ENCODE measurements around the gene TCP11.

TCP11 gene

DNA sequence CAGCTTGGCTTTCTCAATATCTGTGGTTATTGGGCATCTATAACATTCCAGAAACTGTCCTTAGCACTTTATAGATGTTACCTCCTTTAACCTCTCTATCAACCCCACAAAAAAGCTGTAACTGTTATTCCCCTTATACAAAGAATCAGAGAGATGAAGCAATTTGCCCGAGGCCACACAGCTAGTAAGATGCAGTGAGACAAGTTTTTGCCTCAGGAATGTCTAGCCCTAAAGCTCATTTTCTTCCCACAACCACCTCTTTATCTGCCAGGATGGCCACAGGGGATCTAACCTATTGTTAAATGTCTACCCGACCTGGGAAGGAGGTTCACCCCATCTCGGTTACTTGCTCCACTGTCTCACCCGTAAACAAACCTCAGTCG lies 31.9 kb upstream of the TCP11 start:
- DNase-seq (ENCODE audit: low spot score), result no peak

DNA sequence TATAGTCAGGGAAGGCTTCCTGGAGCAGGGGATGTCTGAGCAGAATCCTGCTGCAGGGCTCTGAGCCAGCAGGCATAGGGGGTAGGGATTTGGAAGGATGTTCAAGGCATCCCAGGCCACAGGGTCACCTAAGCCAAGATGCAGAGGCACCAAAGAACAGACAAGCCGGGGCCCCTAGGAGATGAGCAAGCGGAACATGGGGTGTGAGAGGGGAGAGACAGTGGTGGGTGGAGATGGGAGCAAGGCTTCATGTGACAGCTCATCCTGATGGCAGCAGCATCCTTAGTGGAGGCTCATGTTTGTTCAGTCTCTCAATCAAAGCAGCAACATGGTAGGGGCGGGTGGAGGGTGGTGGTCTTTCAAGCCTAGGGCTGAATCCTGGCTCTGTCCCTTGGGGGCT lies 29.8 kb upstream of the TCP11 start:
- DNase-seq (ENCODE audit: low spot score), result no peak

DNA sequence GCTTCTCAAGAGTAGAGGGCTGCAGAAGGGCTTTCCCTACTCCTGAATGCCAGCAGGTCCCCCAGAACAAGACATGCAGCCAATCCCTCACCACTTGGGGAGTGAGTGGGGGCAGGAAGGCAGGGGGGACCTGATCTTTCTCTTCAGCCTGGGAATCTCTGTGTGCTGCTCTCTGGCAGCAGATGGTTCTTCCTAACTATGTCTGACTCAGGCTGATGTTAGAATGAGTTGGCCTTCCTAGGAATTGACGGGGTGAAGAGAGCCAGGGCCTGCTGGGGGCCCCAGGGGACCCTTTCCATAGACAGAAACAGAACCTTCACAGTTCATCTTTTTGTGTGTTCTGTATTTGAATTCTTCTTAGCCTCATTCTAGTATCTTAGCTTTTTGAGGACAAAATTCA lies 29.0 kb upstream of the TCP11 start:
- DNase-seq (ENCODE audit: low spot score), result no peak

DNA sequence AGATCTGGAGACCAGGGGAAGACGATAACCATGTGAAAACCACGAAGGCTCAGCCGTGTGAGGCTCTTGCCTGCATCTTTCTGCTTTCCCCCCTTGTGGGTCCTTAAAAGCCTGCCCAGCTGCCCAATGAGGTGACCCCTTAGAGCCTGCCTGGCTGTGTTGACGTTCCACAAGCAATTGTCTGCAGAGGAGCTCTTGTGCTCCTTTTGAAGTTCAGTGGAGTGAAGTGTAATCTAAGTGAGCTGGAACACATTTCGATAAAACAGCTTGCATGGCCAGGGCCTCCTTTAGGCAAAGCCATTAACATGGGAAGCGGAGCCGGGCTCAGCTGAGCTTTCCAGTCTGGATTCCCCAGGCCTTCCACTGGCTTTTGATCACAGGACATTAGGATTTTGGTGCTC lies 27.3 kb upstream of the TCP11 start:
- DNase-seq (ENCODE audit: low spot score), result no peak

DNA sequence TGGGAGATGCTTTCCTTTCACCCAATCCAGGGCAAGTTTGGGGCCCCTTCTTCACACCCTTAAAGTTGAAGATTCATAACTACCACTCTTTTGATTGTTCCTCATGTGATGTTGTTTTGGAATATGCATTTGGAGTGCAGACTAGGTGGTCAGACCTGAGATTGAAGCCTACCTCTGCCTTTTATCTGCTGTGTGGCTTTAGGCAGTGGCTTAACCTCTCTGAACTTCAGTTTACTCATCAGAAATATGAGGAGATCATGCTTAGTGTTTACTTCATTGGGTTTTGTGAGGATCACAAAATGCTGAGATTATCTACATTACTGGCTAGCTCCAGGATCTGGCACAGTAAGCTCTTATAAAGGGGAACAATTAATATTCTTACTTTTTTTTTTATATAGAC lies 26.4 kb upstream of the TCP11 start:
- DNase-seq (ENCODE audit: low spot score), result no peak

DNA sequence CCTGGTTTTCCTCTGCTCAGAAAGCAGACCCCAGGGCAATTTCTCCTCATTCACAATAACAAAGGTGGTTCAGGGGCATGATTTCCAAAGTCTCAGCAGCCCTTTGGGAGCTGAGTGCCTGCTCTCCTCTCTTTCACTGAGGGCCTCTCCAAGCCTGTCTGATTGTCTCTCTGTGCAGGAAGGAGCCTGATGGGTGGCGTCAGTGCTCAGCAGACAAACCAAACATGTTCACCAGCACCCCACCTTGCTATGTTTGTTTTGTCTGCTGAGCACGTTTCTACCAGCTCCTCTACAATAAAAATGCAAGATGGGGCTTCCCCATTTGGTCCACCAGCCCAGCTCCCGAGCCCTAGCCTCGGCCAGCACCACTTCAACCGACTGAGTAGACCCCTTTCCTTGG lies 25.4 kb upstream of the TCP11 start:
- DNase-seq (ENCODE audit: low spot score), result no peak

DNA sequence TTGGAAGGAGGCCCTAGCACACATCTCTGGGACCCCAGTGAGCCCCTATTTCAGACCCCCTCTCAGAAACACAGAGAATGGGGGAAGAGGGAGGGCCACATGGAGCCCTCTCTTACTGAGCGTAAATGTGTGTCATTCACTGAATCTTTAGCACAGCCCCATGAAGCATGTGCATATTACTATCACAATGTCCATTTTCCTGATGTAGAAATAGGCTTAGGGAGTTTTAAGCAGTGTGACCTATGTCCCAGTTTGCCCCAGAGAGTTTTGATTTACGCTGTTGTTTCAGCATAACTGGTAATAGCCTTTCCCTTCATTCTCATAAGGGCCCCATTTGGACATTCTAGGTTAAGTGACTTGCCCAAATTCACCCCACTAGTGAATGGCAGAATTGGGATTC lies 25.0 kb upstream of the TCP11 start:
- no peak for DNase-seq (ENCODE audit: low spot score)

DNA sequence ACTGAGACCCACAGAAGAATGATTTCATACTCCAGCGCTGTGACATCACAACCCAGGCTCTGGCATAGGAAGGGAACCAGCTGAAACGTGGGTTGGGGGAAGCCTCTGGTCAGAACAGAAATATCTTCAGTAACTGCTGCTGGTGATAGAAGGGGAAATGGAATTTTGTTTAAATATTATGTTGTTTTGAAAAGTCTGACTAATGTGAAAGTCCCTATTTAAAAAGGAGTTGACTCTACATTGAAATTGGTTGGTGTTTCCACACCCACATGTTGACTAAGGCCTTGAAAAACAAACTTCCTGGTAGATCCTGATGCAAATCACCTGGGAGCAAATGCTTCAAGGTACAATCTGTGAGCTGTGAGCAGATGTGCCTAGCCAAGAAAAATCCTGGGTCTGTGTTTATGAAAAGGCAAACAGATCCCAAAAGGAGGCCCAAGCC lies 24.5 kb upstream of the TCP11 start:
- peak; percentile 68 for DNase-seq (ENCODE audit: low spot score)

DNA sequence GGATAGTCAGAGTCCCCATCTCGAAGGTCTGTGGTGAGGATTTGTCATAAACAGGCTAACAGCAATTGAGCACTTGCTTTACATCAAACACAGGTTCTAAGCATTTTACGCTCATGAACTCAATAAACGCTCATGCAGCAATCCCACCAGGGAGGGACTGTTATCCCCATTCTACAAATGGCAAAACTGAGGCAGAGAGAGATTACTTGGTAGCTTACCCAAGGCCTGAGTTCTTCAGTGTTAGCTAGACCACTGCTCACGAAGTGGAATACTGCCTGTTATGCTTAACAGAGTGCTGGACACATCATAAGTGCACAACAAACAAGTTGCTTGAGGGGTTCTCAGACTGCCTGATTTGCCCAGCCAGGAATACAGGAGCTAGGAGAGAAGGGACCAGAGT lies 23.7 kb upstream of the TCP11 start:
- DNase-seq (ENCODE audit: low spot score), result no peak

DNA sequence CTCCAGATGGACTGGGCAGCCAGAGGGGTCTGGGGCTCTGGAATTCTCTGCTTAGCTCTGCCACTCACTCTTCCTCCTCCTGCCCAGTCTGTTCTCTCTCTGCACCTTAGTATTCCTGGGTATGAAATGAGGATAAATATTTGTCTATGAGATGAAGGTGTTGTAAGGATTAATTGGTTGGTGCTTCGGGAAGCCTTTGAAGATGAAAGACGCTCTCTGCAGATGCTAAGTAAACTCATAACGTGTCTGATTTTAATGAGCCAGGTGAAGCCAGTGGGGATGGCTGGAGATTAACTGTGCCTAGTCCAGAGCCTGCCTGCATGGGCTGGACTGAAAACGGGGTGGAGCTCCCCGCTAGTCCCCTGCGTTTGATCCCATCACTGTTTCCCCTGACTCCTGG lies 23.1 kb upstream of the TCP11 start:
- no peak for DNase-seq (ENCODE audit: low spot score)

DNA sequence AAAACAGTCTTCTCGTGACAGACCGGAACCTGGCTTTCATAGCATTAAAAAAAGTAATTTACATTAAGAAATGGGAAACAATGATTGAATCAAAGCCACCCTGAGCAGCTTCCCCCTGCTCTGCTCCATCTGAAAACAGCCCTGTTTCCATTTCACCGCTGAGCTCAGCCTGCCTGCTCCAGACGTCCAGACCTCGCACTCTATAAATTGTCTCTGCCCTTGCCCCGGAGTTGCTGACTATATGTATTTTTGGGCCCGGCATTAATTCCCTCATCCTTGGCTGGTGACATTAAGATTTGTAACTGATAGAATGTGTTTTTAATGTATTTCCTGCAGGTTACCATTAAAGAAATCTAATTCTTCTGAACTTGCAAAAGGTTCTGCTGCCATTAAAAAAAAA lies 22.7 kb upstream of the TCP11 start:
- DNase-seq (ENCODE audit: low spot score), result no peak

DNA sequence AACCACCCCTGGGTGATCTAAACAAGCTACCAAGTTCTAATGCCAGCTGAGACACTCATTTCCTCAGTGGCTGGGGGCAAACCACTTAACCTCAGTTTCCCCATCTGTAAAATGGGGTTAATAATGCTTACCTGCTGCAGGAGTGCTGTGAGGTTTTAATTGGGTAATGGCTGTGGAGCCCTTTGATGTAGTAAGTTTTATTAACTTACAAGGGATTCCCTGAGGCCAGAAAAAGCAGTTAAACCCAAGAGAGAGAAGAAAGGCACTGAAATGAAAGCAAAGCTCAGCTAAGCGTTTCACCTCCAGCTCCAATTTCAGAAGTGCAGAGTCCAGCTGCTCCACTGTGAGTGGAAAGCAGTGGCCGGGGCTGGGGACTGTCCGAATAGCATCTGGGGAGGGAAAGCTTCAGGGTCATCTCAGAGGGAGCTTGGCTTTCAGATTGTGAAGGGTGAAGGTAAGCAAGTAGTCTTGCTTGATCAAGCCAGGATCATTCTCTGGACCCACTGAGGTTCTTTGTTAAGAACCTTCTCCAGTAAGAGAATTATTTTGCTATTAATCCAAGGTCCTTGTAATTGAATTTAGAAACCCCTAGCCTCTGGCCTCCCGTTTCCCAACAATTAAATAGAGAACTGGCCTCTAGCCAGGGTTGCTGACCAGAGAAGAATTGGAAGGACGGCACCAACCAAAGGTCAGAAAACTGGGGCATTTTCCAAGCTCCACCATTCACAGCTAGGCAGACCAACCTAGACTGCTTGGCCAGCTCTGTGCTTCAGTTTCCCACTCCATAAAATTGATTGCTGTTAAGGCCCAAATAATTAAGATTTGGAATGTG lies 20.9 kb upstream of the TCP11 start:
- no peak for DNase-seq (ENCODE audit: low spot score)

DNA sequence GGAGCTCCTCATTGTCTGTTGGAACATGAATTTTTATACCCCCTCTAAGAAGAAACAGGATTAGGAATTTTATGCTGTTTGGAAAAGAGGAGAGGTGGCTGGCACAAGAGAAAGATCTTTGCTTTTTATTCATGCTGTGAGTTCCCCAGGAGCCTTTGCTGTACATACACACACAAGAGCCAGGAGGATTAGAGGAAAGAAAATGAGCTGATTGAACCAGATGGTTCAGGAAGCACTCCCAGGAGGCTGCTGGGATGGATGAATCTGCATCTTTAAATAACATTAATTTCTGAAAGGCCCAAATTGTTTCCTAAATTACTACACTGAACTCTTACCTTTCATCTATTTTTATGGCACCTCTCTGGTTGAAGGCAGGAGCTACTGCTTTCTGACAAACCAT lies 20.1 kb upstream of the TCP11 start:
- DNase-seq (ENCODE audit: low spot score), result no peak

DNA sequence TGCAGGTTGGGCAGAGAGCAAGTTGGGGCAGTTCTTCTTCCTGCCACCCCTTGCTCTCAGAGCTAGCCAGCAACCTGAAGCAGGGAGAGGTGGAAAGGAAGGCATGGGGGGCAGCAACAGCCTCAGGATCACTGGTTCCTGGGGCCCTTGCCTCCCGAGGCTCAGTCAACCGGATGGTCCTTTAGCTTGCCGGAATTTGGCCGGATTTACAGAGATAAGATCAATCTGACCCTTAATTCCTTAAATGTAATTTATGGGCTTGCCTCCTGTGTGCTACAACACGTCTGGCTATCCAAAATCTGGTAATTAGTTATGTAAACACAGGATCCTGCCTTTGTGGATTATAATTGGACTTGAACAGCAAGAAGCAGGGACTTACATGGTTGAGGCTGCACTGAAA lies 19.5 kb upstream of the TCP11 start:
- DNase-seq (ENCODE audit: low spot score), result no peak

DNA sequence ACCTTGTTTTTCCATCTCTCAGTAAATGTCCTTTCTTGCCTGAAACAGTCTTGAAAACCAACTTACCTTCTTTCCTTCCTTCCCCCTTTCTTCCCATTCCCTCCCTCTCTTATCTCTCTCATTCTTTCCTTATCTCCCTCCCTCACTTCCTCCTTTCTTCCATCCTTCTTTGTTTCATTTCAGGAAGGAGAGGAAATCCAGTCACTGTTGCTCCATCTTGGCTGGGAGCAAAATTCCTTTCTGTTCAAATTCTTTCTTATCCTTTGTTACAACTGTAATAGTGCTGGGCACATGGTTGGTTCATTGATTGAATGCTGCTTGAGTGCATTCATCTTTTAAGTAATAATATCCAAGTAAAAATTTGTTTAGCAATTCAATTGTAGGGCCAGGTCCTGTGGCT lies 17.4 kb upstream of the TCP11 start:
- no peak for DNase-seq (ENCODE audit: low spot score)

DNA sequence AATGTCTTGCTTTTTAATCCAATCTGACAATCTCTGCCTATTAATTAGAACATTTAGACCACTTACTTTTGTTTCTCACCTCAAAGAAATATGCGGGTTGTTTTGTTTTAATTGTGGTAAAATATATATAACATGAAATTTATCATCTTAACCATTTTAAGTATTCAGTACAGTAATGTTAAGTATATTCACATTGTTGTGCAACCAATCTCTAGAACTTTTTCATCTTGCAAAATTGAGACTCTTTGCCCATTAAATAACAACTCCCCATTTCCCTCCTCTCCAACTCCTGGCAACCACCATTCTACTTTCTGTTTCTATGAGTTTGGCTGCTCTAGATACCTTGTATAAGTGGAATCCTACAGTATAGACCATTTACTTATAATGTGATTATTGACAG lies 13.8 kb upstream of the TCP11 start:
- DNase-seq (ENCODE audit: low spot score), result no peak

DNA sequence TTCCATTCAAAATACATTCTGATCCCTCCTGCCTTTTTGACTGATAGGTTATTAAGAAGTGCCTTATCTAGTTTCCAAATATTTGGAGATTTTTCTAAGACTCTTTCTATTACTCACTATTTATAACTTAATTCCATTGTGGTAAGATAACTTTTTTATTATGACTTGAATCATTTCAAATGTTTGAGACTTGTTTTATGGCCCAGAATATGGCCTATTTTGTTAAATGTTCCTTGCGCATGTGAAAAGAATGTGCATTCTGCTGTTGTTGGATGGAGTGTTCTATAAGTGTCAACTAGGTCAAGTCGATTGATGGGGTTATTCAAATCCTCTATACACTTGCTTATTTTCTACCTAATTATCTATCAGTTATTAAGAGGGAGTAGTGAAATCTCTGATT lies 13.1 kb upstream of the TCP11 start:
- no peak for DNase-seq (ENCODE audit: low spot score)

DNA sequence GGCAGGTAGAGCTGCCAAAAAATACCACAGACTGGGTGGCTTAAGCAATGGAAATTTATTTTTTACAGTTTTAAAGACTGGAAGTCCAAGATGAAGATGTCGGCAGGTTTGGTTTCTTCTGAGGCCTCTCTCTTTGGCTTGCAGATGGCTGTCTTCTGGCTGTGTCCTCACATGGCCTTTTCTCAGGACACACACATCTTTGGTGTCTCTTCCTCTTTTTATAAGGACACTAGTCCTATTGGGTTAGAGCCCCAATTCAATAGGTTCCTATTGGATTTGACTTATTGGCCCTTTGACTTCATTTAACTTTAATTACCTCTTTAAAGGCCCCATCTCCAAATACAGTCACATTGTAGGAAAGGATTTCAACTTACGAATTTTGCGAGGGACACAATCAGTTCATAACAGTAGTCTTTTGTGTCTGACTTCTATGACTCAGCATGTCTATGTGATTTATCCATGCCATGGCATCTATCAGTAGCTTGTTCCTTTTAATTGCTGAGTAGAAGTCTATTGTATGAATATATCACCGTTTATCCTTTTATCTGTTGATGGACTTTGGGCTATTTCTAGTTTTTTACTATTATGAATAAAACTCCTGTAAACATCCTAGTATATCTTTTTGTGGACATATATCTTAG lies 11.0 kb upstream of the TCP11 start:
- DNase-seq (ENCODE audit: low spot score), result peak; percentile 23

DNA sequence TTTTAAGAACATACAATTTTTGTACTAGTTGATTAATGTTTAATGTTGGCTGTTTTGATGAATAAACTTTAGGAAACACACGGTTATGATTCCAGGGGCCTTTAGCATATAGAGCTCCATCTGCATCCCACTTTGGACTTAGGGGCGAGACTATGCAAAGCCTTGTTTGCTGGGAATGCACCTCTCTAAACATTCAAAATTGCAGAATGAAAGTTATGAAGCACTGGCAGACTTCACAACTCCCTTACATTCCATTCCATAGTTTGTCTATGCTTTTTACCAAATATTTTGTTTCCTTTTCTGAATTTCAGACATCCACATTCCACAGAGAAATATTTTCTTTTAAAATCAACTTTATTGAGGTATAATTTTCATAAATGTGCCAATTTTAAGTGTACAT lies 10.3 kb upstream of the TCP11 start:
- DNase-seq (ENCODE audit: low spot score), result no peak

DNA sequence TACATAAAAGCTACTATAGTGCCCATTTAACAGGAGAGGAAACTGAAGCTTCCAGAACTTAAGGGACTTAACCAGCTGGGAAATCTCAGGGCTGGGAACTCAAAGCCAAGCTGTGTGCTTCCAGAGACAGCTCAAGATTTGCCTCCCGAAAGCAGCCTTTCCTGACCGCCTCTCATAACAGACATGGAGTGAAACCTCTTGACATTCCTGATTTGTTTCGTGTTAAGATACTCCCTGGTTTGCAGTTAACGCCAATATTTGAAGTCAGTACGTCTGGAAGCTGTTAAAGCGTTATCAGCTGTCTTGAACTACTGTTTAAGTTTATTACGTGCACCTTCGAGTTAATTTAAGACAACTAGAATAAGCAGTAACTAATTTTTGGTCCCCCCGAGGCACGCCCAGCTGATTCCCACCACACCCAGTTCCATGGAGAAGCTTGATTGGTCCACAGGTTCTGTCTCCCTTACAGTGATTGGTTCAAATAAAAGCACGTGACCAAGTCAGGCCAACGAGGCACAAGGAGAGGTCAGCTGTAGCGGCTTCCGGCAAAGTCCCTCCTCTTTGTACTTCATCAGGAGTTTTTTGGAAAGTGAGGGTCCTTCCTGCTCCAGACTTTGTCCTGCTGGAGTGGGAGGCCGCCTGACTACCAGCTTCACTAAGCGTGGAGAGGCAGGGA lies 8.9 kb upstream of the TCP11 start:
- no peak for DNase-seq (ENCODE audit: low spot score)

DNA sequence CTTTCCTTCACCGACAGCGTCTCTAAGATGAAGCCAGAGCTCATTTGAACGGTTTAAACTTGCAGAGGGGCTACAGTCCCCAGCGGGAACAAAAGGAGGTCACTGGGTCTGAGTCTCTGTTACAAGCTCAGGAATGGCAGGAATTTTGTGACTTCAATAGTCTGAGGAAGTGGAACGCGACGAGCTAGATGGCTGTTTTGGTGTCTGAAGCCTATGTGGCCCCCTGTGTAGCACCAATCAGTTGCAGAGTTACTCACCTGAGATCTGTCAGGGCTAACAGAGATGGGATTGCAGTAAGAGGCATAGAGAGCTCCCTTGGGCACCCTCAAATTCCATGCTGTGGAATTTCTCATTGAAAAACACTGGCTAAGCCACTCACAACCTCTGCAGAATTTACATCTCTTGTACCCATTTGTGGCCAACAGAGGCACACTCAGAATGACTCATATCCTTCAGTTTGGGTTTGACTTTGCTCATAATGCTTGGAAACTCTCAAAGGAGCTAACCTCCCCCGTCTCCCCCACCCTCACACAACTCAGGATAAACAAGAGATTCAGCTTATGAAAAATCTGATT lies 7.1 kb upstream of the TCP11 start:
- peak; percentile 79 for DNase-seq (ENCODE audit: low spot score)

DNA sequence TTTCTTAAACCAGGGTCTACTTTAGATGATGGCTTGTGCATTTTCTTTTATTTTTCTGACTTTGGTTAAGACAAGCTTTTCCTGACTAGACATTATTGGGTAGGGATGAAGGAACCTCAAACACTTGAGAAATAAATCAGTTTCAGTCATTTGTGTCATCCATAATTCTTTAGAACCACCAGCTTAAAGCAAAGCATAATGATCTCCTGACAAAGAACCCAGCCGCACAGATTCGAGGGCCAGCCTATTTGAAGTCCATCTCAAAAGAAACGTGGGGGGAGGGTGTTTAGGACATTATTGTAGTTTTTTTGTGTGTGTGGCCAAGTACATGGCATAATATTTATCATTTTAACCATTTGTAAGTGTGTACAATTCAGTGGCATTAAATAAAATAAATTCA lies 6.3 kb upstream of the TCP11 start:
- DNase-seq (ENCODE audit: low spot score), result no peak

DNA sequence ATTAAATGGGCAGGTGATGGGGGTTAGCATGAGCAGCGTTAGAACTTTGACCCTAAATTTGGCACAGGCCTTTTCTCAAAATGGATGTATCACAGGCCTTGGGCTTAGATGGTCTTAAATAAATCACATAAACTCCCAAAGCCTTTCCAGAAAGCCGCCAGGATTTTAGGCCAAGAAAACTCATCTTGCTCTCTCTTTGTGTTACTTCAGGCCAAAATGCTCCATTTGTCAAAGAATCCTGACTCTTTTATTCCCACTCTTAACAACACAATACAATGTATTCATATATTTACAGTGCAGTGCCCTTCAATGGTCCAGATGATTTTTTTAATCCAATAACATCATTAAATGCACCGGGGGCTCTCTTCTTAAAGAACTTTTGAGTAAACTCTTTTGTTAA lies 5.9 kb upstream of the TCP11 start:
- DNase-seq (ENCODE audit: low spot score), result no peak

Measured in kidney tubule cell (primary cell).